Measurements from ENCODE around the gene RNASEH2B.

RNASEH2B gene

GRCh38 chr13:50942630-50943311, 33.2 kb downstream of the RNASEH2B start:
- DNase-seq = no peak

GRCh38 chr13:50945669-50946068, 36.1 kb downstream of the RNASEH2B start:
- no peak for DNase-seq

GRCh38 chr13:50948601-50949000, 39.0 kb downstream of the RNASEH2B start:
- no peak for DNase-seq

- DNase-seq = no peak
Measured at GRCh38 chr13:50950849-50951248, 41.3 kb downstream of the RNASEH2B start.

GRCh38 chr13:50951366-50951765, 41.8 kb downstream of the RNASEH2B start:
- DNase-seq = no peak

- no peak for DNase-seq
Measured at GRCh38 chr13:50955241-50955640, 45.6 kb downstream of the RNASEH2B start.

- DNase-seq = no peak
Measured at GRCh38 chr13:50955798-50956197, 46.2 kb downstream of the RNASEH2B start.

- DNase-seq = no peak
Measured at GRCh38 chr13:50957620-50958019, 48.0 kb downstream of the RNASEH2B start.

- DNase-seq = no peak
Measured at GRCh38 chr13:50969691-50970090, 60.1 kb downstream of the RNASEH2B start.

- no peak for DNase-seq
Measured at GRCh38 chr13:50970956-50971355, 61.4 kb downstream of the RNASEH2B start.

GRCh38 chr13:50974268-50974667, 64.7 kb downstream of the RNASEH2B start:
- no peak for DNase-seq

- no peak for DNase-seq
Measured at GRCh38 chr13:50979187-50979586, 69.6 kb downstream of the RNASEH2B start.

- no peak for DNase-seq
Measured at GRCh38 chr13:50981686-50982085, 72.1 kb downstream of the RNASEH2B start.

- DNase-seq = no peak
Measured at GRCh38 chr13:50989476-50989875, 79.9 kb downstream of the RNASEH2B start.

- no peak for DNase-seq
Measured at GRCh38 chr13:50990065-50990817, 80.7 kb downstream of the RNASEH2B start.

GRCh38 chr13:50990818-50991506, 81.4 kb downstream of the RNASEH2B start:
- no peak for DNase-seq

- peak; percentile 66 for DNase-seq
Measured at GRCh38 chr13:50991579-50992521, 82.3 kb downstream of the RNASEH2B start.

- DNase-seq = no peak
Measured at GRCh38 chr13:50993371-50993770, 83.8 kb downstream of the RNASEH2B start.

GRCh38 chr13:50993934-50994333, 84.3 kb downstream of the RNASEH2B start:
- no peak for DNase-seq

- DNase-seq = no peak
Measured at GRCh38 chr13:50994651-50995050, 85.1 kb downstream of the RNASEH2B start.

GRCh38 chr13:50995854-50996253, 86.3 kb downstream of the RNASEH2B start:
- DNase-seq = no peak

GRCh38 chr13:50998326-50998725, 88.7 kb downstream of the RNASEH2B start:
- DNase-seq = no peak

- no peak for DNase-seq
Measured at GRCh38 chr13:50999641-51000040, 90.0 kb downstream of the RNASEH2B start.

All from activated CD4-positive, alpha-beta T cell treated with anti-CD3 and anti-CD28 coated beads, Interleukin-10, Interleukin-2, amounts not matched to agents 100 ng/mL and 50 ng/mL, durations not matched to agents 16 hours and 8 hours (primary cell).